Measurements from ENCODE around the gene ORC6.
"Not testable (repeated sequence)": the region's sequence is repeated elsewhere in the genome, so short reads cannot be mapped to it uniquely, and the experiment has no call there.

ORC6 gene, protein sequence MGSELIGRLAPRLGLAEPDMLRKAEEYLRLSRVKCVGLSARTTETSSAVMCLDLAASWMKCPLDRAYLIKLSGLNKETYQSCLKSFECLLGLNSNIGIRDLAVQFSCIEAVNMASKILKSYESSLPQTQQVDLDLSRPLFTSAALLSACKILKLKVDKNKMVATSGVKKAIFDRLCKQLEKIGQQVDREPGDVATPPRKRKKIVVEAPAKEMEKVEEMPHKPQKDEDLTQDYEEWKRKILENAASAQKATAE

DNA sequence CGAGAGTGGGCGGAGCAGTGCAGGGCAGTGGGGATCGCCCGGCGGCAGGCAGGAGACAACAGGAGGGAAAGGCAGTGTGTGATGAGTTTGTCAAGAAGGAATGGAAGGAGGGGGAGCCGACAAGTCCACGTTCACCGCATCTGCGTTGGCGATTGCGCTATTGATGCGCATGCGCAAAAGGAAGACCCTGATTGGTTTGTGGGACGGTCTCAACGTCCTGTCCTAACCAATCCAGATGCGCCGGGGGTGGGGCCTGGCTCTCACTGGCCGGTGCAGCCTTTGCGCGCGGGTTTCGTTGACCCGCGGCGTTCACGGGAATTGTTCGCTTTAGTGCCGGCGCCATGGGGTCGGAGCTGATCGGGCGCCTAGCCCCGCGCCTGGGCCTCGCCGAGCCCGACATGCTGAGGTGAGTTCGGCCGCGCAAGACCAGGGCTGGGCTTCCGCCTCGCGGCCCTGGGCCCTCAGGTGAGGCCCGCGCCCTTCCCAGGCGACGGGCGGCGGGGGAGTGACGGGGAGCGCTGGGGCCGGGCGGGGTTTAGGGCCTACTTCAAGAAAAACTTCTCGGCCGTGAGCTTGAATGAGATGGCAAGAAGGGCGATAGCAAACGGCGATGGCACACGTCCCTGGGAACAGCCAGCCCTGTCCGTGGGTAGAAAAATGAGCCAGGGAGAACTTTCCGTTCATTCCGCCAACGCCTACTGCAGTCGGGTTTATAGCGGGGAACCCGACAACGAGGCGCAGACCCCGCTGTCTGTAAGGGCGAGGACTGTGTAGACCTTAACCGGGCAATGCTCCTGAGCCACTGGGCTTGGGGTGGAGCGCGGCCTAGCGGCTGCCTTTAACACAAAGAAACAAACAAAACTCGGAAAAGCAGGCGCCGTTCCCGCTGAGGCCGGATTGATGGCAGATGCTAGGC is at the start of gene ORC6:
Gene ORC6, plus strand, starts transcription at position 295 of the 916 bp plus-strand sequence. Its CDS starts 47 bp downstream, at position 342.
- DNase-seq, result peak; percentile 98

GRCh38 chr16:46648656-46649055 is 40.8 kb upstream of the ORC6 start:
- no peak for DNase-seq

GRCh38 chr16:46649588-46650253 is 39.7 kb upstream of the ORC6 start:
- no peak for DNase-seq

DNA sequence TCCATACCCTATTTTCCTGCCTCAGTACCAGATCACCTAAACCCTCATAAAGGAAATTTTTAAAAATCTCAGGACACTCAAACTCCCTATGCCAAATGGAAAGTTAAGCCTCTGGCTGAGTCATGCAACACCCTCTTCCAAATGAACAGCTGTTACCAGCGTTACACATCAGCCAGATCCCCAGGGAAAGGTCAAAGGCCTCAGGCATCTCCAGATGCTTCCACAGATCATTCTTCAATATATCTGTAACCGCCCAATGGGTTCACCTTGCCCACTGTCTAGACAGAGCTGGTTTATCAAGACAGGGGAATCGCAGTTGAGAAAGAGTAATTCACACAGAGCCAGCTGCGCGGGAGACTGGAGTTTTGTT is 39.2 kb upstream of the ORC6 start:
- no peak for DNase-seq

GRCh38 chr16:46651305-46651704 is 38.2 kb upstream of the ORC6 start:
- no peak for DNase-seq

- DNase-seq, result no peak
Observed at GRCh38 chr16:46658925-46659324, 30.5 kb upstream of the ORC6 start.

GRCh38 chr16:46662123-46662522 is 27.3 kb upstream of the ORC6 start:
- DNase-seq, result no peak

GRCh38 chr16:46673320-46674013 is 16.0 kb upstream of the ORC6 start:
- peak; percentile 25 for DNase-seq

- not testable (repeated sequence) for DNase-seq
Observed at GRCh38 chr16:46677943-46678342, 11.5 kb upstream of the ORC6 start.

- not testable (repeated sequence) for DNase-seq
Observed at GRCh38 chr16:46681867-46682266, 7.6 kb upstream of the ORC6 start.

GRCh38 chr16:46686815-46687473 is 2.5 kb upstream of the ORC6 start:
- DNase-seq, result no peak

- no peak for DNase-seq
Observed at GRCh38 chr16:46687486-46687885, 2.0 kb upstream of the ORC6 start.

GRCh38 chr16:46688101-46688653 is 1.3 kb upstream of the ORC6 start:
- DNase-seq, result no peak

- DNase-seq, result peak; percentile 98
Observed at GRCh38 chr16:46688654-46689364, 650 bp upstream of the ORC6 start, which contains the start of gene VPS35. VPS35 (minus strand) TSS chr16:46689178; CDS start chr16:46689133, 45 bp downstream.

- DNase-seq, result no peak
Observed at GRCh38 chr16:46690281-46691178, 1.1 kb downstream of the ORC6 start.

- no peak for DNase-seq
Observed at GRCh38 chr16:46691726-46692125, 2.3 kb downstream of the ORC6 start.

DNA sequence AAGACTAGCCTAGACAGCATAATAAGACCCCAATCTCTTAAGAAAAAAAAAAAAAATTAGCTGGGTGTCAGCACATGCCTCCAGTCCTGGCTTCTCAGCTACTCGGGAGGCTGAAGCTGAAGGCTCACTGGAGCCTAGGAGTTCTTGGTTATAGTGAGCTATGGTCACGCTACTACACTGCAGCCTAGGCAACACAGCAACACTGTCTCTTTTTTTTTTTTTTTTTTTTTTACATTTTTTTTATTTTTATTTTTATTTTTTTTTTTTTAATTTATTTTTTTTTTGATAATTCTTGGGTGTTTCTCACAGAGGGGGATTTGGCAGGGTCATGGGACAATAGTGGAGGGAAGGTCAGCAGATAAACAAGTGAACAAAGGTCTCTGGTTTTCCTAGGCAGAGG is 4.1 kb downstream of the ORC6 start:
- no peak for DNase-seq

- DNase-seq, result no peak
Observed at GRCh38 chr16:46695937-46696336, 6.5 kb downstream of the ORC6 start.

DNA sequence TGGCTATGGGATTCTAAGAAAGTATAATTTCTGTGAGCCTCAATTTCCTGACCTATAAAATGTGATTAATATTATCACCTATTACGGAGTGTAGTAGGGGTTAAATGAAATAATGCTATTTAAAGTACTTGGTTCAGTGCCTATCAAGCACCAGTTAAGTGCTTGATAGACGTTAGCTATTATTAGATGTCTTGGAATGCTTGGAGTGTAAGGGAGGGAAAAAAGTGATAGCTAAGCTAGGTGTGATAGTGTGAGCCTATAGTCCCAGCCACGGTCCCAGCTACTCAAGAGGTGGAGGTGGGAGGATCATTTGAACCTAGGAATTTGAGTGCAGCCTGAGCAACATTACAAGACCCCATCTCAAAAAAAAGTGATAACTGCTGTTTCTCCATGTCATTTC is 7.5 kb downstream of the ORC6 start:
- DNase-seq, result no peak

- no peak for DNase-seq
Observed at GRCh38 chr16:46700048-46700447, 10.6 kb downstream of the ORC6 start.
